ENCODE measurements around the gene AP2M1.
A peak's percentile ranks its signal among the peaks of the same experiment; 100 is the strongest.

The AP2M1 gene

DNA sequence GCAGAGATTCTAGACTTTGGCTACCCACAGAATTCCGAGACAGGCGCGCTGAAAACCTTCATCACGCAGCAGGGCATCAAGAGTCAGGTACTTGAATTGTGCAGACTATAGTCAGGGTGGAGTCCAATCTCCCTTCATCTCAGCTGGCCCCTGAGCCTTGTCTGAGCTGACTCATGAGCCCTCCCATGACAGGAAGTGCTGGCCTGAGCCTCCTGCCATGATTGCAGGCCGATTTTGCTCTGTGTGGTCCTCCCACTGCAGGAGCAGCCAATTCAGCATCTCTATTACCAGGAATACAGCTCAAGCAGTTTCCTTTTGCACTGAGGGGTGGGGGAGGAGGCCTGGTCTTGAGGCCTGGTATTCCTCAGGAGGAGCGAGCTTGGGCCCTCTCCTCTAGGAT, 5.5 kb downstream of the AP2M1 start:
- DNase-seq (ENCODE audit: low read depth) = no peak

DNA sequence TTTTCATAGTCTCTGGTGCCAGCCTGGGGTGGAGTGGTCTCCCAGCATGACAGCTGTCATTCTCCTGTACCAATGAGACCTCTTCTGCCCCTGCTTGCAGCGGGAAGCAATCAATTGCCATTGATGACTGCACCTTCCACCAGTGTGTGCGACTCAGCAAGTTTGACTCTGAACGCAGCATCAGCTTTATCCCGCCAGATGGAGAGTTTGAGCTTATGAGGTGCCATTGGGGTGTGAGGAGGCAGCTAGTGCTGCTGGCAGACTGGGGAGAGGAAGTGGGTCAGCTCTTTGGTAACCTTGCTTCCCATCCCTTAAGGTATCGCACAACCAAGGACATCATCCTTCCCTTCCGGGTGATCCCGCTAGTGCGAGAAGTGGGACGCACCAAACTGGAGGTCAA, 6.9 kb downstream of the AP2M1 start:
- DNase-seq (ENCODE audit: low read depth) = no peak

DNA sequence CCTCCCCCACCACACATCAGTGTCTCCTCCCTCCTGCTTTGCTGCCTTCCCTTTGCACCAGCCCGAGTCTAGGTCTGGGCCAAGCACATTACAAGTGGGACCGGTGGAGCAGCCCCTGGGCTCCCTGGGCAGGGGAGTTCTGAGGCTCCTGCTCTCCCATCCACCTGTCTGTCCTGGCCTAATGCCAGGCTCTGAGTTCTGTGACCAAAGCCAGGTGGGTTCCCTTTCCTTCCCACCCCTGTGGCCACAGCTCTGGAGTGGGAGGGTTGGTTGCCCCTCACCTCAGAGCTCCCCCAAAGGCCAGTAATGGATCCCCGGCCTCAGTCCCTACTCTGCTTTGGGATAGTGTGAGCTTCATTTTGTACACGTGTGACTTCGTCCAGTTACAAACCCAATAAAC, 9.0 kb downstream of the AP2M1 start:
- no peak for DNase-seq (ENCODE audit: low read depth)

DNA sequence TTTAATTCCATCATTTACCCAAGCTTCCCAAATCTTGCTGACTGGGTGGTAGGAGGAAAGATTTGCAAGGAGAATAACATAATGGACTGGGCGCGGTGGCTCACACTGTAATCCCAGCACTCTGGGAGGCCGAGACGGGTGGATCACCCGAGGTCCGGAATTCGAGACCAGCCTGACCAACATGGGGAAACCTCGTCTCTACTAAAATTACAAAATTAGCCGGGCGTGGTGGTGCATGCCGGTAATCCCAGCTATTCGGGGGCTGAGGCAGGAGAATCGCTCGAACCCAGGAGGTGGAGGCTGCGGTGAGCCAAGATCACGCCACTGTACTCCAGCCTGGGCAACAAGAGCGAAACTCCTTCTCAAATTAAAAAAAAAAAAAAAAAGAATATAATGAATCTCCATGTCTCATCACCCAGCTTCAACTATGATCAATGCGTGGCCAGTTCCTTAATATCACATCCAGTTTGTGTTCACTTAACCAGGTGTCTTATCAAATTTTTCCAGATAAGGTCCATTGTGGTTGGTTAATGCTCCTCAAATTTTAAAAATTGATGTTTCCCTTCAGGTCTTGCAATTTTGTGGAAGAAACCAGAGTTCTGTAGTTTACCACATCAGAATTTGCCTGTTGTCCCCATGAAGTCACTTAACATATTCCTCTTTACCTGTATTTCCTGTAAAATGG, 10.0 kb downstream of the AP2M1 start:
- DNase-seq (ENCODE audit: low read depth) = no peak

DNA sequence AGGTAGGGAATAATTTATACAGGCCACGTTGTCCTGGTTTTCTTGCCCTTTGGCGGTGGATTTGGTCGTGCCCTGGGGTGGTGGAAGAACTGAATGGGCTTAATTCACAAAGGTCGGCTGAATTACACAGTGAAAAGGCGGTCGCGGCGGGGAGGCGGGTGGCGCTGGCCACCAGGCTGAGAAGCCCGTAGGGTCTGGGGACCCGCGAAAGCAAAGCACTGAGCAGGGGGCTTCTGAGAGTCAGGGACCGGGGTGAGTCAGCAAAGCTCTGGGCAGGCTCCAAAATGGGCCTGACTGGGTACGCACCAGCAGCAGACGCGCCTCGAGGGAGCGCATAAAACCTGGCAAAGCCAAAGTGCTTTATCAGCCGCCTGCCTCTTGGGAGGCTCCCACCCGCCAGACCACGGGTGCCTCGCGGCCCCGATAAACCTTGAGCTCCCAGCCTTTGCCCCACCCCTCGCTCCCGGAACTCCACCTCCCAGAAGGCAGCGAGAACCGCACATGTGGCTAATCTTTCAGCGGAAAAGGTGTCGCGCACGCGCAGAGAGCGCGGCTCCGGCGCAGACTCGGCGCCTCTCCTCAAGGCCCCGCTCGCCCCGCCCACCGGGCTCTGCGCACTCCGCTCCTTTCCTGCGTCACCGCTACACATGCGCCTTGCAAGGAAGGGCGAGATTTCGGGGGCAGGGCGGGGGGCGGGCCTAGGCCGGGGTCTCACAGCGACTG, 11.0 kb downstream of the AP2M1 start:
- peak; percentile 99 for DNase-seq (ENCODE audit: low read depth)

DNA sequence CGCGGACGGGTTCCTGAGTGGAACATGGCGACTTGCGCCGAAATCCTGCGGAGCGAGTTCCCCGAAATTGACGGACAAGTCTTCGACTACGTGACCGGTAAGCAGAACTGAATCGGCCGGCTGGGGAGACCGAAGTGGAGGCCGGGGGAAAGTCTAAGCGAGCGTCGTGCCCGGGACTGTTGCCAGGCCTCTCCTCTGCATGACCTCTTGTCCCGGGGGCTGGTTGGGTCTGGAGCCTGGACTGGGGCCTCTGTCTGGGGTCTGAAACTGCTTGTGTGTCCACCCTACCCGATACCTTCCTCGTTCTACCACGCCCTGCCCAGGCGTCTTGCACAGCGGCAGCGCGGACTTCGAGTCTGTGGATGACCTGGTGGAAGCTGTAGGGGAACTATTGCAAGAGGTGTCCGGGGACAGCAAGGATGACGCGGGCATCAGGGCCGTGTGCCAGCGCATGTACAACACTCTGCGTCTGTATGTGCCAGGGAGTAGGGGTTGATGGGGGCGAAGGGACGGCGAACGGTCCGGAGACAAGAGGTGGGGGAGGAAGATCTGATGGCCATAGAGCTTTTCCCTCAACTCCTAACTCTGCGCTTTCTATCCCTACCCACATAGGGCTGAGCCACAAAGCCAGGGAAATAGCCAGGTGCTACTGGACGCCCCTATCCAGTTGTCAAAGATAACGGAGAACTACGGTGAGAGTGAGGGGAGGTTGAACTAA, 11.7 kb downstream of the AP2M1 start, which contains the start of gene ABCF3:
Gene ABCF3, plus strand, starts transcription at position 16 of the 718 bp plus-strand sequence. Its CDS starts 9 bp downstream, at position 25.
- no peak for DNase-seq (ENCODE audit: low read depth)

DNA sequence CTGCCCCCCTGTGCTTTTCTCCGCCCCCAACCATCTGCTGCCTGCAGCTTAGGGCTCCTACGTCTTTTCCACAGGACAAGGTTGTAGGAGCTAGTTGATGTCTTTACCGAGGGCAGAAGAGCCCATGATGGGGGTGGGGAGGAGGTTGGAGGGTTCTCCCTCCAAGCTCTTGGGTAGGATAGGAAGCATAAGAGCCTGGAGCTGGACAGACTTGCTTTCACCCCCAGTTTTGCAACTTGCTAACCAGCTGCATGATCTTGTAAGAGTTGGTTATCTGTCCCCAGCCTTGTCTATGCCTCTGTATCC, 12.2 kb downstream of the AP2M1 start:
- DNase-seq (ENCODE audit: low read depth) = no peak

DNA sequence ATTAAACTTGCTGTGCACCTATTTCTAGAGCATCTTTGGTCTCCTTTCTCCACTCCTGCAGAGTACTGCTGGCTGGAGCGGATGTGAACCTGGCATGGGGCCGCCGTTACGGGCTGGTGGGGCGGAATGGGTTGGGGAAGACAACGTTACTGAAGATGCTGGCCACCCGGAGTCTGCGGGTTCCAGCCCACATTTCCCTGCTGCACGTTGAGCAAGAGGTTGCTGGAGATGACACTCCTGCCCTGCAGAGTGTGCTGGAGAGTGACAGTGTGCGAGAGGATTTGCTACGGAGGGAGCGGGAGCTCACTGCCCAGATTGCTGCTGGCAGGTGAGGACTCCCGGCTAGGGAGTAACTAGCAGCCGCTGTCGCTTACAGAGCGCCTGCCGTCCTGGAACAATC, 13.4 kb downstream of the AP2M1 start:
- DNase-seq (ENCODE audit: low read depth) = no peak

DNA sequence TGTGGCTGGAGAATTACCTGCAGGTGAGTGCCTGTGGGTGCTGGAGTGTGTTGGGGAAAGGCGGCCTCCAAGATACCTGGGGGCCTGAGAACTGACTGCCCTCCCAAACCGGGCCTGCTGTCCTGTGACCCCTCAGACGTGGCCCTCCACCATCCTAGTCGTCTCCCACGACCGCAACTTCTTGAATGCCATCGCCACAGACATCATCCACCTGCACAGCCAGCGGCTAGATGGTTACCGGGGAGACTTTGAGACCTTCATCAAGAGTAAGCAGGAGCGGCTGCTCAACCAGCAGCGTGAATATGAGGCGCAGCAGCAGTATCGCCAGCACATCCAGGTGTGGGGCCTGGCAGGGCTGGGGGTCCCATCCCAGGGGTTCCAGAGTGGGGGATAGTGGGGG, 14.8 kb downstream of the AP2M1 start:
- no peak for DNase-seq (ENCODE audit: low read depth)

DNA sequence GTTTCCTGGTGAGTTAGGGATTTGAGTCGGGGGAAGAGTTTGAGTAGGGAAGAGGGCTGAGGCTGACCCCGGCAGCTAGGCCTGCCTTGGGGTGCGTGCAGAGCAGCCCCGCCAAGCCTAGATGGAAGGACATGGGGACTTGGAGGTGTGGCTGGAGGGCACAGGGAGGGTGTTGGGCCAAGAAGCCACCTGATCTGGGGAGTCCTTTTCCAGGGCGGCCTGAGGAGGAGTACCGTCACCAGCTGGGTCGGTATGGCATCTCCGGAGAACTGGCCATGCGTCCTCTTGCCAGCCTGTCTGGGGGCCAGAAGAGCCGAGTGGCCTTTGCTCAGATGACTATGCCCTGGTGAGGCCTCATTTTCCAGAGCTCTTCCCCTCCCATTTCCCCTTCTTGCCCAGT, 18.2 kb downstream of the AP2M1 start:
- no peak for DNase-seq (ENCODE audit: low read depth)

DNA sequence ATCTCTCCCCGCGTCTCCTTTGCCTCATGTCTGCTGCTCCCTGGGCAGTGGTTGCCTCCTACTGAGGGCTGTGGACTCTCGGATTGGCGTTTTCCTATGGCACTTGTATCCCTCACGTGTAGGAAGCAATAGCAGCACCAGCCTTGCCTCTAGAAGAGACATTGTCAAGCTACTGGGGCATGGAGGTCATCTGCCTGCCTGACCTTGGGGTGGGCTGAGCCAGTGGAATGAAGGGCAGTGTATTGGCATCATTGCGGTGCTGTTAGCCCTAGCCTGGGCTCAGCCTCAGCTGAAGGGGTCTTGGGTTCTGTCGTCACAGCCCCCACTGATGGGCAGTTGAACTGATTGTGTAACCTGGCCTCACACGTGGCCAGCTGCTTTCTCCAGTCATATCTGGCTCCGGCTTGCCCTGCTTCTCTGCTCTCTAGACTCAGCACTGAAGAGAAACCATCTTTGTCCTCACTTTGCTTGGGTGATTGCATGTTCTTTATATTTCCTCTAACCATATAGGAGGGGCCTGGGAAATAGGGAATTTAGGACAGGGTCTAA, 19.4 kb downstream of the AP2M1 start:
- DNase-seq (ENCODE audit: low read depth) = no peak

DNA sequence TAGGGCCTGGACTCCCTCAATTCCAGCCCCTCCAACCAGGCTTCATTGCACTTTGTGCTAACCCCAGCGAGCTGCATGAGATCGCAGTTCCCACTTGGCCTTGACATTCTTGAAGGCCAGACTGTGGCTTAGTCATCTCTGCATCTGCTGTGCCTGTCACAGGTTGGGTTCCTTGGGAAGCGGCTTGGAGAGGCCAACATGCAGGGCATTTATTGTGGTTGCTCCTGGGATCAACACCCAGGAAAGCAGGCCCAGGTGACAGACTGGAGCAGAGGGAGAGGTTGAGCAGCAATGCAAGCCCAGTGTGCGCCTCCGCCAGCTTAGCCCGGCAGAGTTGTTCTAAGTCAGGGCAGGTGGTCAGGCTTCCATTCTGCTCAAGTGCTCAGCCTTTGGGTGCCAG, 21.9 kb downstream of the AP2M1 start:
- DNase-seq (ENCODE audit: low read depth) = no peak

DNA sequence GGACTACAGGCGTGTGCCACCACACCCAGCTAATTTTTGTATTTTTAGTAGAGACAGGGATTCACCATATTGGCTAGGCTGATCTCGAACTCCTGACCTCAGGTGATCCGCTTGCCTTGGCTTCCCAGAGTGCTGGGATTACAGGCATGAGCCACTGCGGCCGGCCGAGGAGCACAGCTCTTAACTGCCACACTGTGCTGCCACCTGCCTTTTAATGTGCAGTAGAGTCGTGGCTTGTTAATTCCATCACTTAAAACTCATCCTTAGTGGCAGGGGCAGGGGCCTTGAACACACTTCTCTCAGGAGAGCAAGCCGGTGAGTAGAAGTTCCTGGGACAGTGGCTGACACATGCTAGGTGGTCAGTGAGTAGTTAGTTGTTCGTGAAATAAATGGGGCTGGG, 23.9 kb downstream of the AP2M1 start:
- no peak for DNase-seq (ENCODE audit: low read depth)

DNA sequence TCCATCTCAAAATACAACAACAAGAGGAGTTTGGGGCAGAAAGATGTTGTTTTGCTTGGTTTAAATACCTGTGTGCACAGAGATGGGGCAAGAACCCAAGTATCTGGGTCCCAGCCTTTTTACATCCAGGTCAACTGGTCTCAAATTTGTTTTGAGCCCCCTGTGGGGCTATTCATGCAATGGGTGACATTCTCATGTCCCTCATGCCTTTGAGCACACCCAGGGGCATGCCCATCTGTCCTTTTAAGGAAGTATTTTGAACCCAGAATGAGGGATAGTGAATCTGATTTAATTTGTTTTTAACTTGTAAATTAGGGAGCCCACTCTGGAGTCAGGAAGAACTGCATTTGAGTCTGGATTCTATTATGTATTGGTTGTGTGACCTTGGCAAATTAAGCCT, 26.2 kb downstream of the AP2M1 start:
- no peak for DNase-seq (ENCODE audit: low read depth)

DNA sequence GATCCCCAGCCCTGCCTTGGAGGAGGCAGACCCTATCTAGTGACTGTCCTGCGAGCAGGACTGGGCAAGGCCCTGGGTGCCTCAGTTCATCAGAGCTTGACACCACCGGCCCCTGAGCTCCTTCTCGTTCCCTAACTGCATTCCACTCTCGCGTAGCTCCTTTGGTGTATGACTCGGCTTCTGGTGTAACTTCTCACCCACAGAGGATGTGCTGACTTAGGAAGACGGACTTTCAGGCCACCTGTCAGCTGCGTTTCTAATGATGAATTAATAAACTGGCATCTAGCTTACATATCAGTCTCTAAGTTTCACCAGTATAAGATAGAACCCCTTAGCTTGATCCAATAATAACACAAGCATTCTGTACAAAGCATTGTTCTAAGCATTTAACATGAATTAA, 28.9 kb downstream of the AP2M1 start:
- no peak for DNase-seq (ENCODE audit: low read depth)

DNA sequence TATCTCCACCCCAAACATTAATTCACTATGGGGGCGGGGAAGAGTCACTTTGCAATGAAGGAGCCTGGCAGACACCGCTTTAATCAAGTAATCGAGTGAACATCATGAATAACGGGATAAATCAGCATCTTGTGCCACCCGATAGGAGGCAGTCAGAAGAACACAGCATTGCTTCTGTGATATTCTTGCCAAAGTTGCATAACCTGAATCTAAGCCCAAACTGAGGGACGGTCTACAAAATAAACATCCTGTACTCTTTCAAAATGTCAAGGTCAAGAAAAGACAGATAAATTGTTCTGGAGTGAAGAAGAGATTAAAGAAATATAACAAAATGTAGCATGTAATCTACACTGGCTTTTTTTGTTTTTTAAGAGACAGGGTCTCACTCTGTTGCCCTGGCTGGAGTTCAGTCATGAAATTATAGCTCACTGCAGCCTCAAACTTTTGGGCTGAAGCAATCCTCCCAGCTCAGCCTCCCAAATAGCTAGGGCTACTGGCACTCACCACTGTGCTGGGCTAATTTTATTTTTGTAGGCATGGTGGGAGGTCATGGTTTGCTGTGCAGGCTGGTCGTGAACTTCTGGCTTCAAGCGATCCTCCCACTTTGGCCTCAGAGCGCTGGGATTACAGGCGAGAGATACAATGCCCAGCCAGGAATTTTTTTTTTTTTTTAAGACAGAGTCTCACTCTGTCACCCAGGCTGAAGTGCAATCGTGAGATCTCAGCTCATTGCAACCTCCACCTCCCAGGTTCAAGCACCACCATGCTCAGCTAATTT, 34.7 kb downstream of the AP2M1 start:
- DNase-seq (ENCODE audit: low read depth) = no peak

DNA sequence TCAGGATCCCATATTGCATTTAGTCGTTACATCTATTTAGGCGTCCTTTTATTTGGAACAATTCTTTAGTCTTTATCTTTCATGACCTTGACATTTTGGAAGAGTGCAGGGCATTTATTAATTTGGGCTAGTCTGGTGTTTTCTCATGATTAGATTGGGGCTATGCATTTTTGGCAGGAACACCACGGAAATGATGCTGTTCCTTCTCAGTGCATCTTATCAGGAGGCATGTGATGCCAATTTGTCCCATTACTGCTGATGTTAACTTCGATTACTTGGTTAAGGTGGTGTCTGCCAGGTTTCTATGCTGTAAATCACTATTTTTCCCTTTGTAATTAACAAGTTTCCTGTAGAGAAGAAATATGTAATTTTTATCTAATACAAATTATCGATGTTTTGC, 36.6 kb downstream of the AP2M1 start:
- DNase-seq (ENCODE audit: low read depth) = no peak

DNA sequence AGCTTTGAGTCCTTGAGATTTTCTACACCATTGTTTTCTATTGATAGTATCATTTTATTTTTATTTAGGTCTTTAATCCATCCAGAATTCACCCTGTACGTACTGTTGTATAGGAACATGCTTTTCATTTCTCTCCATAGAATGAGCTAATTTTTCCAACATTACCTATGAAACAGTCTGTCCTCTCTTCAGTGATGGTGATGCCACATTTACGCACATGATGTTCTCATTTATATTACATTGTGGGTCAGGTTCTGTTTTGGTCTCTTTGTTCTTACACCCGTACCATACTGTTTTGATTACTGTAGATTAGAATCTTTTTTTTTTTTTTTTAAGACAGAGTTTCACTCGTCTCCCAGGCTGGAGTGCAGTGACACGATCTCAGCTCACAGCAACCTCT, 37.1 kb downstream of the AP2M1 start:
- no peak for DNase-seq (ENCODE audit: low read depth)

DNA sequence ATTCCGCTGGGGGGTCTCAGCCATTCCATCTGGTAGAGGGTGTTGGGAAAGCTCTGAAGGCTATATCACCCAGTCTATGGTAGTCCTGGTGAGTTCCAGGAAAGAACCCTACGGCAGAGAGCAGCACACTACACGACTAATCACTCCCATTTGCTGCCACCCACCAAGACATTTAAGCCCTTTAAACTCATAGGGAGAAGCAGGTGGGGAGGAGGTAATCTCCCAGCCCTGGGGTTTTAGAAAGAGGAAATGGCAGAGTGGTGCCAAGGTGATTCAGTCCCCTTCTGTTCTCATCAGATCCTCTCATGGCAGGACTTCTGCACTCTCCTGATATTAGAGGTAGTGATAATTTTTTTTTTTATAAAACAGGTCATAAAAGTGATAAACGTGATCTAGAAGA, 44.2 kb downstream of the AP2M1 start:
- DNase-seq (ENCODE audit: low read depth) = no peak

DNA sequence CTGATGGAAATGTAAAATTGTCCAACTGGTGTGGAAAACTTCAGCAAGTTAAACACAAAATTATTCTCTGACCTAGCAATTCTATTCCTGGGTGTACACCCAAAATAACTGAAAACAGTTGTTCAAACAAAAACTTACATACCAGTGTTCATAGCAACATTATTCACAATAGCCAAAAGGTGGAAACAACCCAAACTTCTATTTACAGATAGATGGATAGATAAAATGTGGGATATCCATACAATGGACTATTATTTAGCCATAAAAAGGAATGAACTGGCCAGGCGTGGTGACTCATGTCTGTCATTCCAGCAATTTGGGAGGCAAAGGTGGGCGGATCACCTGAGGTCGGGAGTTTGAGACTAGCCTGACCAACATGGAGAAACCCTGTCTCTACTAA, 47.9 kb downstream of the AP2M1 start:
- DNase-seq (ENCODE audit: low read depth) = no peak

DNA sequence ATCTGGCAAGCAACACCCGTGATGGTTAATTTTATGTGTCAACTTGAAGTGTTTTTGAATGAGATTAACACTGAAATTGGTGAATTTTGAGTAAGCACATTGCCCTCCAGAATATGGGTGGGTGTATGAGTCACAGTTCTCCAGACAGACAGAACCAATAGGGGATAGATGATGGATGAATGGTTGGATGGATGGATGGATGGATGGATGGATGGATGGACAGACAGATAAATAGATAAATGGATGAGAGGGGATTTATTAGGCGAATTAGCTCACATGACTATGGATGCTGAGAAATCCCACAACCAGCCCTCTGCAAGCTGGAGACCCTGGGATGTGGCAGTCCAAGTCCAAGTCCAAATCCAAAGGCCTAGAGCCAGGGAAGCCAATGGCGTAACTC, 49.3 kb downstream of the AP2M1 start:
- no peak for DNase-seq (ENCODE audit: low read depth)

DNA sequence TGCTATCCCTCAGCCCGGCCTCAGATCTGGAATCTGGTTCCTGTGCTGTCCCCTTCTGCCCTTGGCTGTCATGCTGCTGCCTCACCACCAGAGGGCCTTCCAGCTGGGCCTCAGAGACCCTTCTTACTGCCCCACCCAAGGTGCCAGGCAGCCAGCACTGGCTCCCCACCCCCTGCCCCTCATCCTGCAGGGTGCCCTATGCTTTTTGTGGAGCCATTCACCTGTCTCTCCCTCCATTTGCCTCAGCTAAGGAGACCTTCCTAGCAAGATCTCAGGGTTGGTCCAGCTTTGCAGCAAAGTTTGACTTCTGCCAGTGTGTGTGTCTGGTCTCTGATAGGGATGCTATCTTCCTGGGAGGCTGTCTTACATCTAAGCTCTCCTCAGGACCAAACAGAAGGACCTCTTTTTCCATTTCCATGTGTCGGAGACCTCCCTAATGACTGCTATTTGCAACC, 52.9 kb downstream of the AP2M1 start:
- peak; percentile 36 for DNase-seq (ENCODE audit: low read depth)

Data from stimulated activated CD8-positive, alpha-beta memory T cell treated with anti-CD3 and anti-CD28 coated beads, Interleukin-4, amount 100 ng/mL, for 24 hours (primary cell).